ENCODE data around the gene HRH1.

GRCh38 chr3:11238060-11238459 is 83.8 kb downstream of the HRH1 start:
- TF ChIP-seq CTCF (IDR thresholded peaks at IDR 0.05), result no peak
- TF ChIP-seq POLR2A (IDR thresholded peaks at IDR 0.05), result no peak

Measured in esophagus squamous epithelium (tissue), 4 donors.